Measurements from ENCODE around the gene RNF123. TPM values are rescaled to one million over a fixed set of nuclear protein-coding genes. Genes with fewer than 3 reads are reported as not detected.

Gene RNF123
- total and polyA plus RNA-seq, 4 donors, result 22.2 to 45.0 (median 23.1) TPM

DNA sequence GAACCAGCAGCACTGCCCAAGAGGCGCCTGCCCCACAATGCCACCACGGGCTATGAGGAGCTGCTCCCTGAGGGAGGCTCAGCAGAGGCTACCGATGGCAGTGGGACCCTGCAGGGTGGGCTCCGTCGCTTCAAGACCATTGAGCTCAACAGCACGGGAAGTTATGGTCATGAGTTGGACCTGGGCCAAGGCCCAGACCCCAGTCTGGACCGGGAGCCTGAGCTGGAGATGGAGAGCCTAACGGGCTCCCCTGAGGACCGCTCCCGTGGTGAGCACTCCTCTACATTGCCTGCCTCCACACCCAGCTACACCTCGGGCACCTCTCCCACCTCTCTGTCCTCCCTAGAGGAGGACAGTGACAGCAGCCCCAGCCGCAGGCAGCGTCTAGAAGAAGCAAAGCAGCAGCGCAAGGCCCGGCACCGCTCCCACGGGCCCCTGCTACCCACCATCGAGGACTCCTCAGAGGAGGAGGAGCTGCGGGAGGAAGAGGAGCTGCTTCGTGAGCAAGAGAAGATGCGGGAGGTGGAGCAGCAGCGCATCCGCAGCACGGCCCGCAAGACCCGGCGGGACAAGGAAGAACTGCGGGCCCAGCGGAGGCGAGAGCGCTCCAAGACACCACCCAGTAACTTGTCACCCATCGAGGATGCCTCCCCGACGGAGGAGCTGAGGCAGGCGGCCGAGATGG lies 37.0 kb upstream of the RNF123 start:
- TF ChIP-seq, protein P1, sequence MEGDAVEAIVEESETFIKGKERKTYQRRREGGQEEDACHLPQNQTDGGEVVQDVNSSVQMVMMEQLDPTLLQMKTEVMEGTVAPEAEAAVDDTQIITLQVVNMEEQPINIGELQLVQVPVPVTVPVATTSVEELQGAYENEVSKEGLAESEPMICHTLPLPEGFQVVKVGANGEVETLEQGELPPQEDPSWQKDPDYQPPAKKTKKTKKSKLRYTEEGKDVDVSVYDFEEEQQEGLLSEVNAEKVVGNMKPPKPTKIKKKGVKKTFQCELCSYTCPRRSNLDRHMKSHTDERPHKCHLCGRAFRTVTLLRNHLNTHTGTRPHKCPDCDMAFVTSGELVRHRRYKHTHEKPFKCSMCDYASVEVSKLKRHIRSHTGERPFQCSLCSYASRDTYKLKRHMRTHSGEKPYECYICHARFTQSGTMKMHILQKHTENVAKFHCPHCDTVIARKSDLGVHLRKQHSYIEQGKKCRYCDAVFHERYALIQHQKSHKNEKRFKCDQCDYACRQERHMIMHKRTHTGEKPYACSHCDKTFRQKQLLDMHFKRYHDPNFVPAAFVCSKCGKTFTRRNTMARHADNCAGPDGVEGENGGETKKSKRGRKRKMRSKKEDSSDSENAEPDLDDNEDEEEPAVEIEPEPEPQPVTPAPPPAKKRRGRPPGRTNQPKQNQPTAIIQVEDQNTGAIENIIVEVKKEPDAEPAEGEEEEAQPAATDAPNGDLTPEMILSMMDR (IDR thresholded peaks at IDR 0.05; ENCODE audit: control extremely low read depth, extremely low read depth), result no peak
- H3K36me3 ChIP-seq (ENCODE audit: control insufficient read depth in 4 of 4, insufficient read depth in 4 of 4, low read length in 4 of 4), result no peaks in the 10 kb centered on the region
- H3K27ac ChIP-seq (ENCODE audit: low read depth in 1 of 2, low read length in 1 of 2), result no peak overlapping the region
- H3K9ac ChIP-seq (ENCODE audit: insufficient read depth in 1 of 2, low read length in 2 of 2), result no peak overlapping the region
- H3K9me3 ChIP-seq (ENCODE audit: control insufficient read depth in 4 of 4, insufficient read depth in 3 of 4, low read length in 3 of 4), result peaks cover 0 to under 1% (median 0%) of the 10 kb centered on the region in 4 donors
- peaks cover 0 to 8% (median 2%) of the 10 kb centered on the region in 5 donors for H3K4me1 ChIP-seq (ENCODE audit: control insufficient read depth in 5 of 5, insufficient read depth in 5 of 5, low read length in 5 of 5)
- H3K27me3 ChIP-seq (ENCODE audit: control insufficient read depth in 3 of 3, insufficient read depth in 3 of 3, low read length in 2 of 3), result no peaks in the 10 kb centered on the region
- DNase-seq, result no peak
- ATAC-seq (ENCODE audit: insufficient read depth, low FRiP score), result no peak
- 91 to 93% methylated on average over 35 to 36 of the region's 36 CpGs for WGBS, 2 donors
- no peak overlapping the region for H3K4me3 ChIP-seq

DNA sequence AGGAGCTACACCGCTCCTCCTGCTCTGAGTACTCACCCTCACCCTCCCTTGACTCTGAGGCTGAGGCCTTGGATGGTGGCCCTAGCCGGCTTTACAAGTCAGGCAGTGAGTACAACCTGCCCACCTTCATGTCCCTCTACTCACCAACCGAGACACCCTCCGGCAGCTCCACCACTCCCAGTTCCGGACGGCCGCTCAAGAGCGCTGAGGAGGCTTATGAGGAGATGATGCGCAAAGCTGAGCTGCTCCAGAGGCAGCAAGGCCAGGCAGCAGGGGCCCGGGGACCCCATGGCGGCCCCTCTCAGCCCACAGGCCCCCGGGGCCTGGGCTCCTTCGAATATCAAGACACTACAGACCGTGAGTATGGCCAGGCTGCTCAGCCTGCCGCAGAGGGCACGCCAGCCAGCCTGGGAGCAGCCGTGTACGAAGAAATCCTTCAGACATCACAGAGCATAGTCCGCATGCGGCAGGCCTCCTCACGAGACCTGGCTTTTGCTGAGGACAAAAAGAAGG lies 36.4 kb upstream of the RNF123 start:
- TF ChIP-seq, protein P1 (IDR thresholded peaks at IDR 0.05; ENCODE audit: control extremely low read depth, extremely low read depth), result no peak
- no peak for ATAC-seq (ENCODE audit: insufficient read depth, low FRiP score)
- DNase-seq, result no peak

DNA sequence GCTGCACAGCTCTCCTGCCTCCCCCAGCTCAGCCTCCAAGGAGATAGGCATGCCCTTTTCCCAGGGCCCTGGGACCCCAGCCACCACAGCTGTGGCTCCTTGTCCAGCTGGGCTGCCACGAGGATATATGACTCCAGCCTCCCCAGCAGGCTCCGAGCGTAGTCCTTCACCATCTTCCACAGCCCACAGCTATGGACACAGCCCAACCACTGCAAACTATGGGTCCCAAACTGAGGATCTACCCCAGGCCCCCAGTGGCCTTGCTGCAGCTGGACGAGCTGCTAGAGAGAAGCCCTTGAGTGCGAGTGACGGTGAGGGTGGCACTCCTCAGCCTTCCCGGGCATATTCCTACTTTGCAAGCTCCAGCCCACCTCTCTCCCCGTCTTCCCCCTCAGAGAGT lies 35.7 kb upstream of the RNF123 start:
- ATAC-seq (ENCODE audit: insufficient read depth, low FRiP score) (no peak), DNase-seq (no peak)
- 83 to 86% methylated on average over 8 of the region's 8 CpGs for WGBS, 2 donors
- Histone ChIP-seq H3K9ac (ENCODE audit: insufficient read depth in 1 of 2, low read length in 2 of 2) (no peak overlapping the region), H3K4me3 (no peak overlapping the region), H3K4me1 (ENCODE audit: control insufficient read depth in 5 of 5, insufficient read depth in 5 of 5, low read length in 5 of 5) (peaks cover 0 to 2% (median 0%) of the 10 kb centered on the region in 5 donors), H3K27me3 (ENCODE audit: control insufficient read depth in 3 of 3, insufficient read depth in 3 of 3, low read length in 2 of 3) (no peaks in the 10 kb centered on the region), H3K9me3 (ENCODE audit: control insufficient read depth in 4 of 4, insufficient read depth in 3 of 4, low read length in 3 of 4) (peaks cover 0 to 1% (median 0%) of the 10 kb centered on the region in 4 donors), H3K27ac (ENCODE audit: low read depth in 1 of 2, low read length in 1 of 2) (no peak overlapping the region), H3K36me3 (ENCODE audit: control insufficient read depth in 4 of 4, insufficient read depth in 4 of 4, low read length in 4 of 4) (no peaks in the 10 kb centered on the region)
- TF ChIP-seq, protein P1 (IDR thresholded peaks at IDR 0.05; ENCODE audit: control extremely low read depth, extremely low read depth), result no peak

More for the DNA sequence above, 36.4 kb upstream of the RNF123 start:
- Histone ChIP-seq H3K4me3 (no peak overlapping the region), H3K4me1 (ENCODE audit: control insufficient read depth in 5 of 5, insufficient read depth in 5 of 5, low read length in 5 of 5) (peaks cover 0 to 5% (median 2%) of the 10 kb centered on the region in 5 donors), H3K9me3 (ENCODE audit: control insufficient read depth in 4 of 4, insufficient read depth in 3 of 4, low read length in 3 of 4) (peaks cover 0 to 1% (median 0%) of the 10 kb centered on the region in 4 donors), H3K9ac (ENCODE audit: insufficient read depth in 1 of 2, low read length in 2 of 2) (no peak overlapping the region), H3K27ac (ENCODE audit: low read depth in 1 of 2, low read length in 1 of 2) (no peak overlapping the region), H3K36me3 (ENCODE audit: control insufficient read depth in 4 of 4, insufficient read depth in 4 of 4, low read length in 4 of 4) (no peaks in the 10 kb centered on the region), H3K27me3 (ENCODE audit: control insufficient read depth in 3 of 3, insufficient read depth in 3 of 3, low read length in 2 of 3) (no peaks in the 10 kb centered on the region)
- WGBS, 2 donors, result 91 to 92% methylated on average over 21 of the region's 21 CpGs
